GM10248 (cell line): ENCODE results near the gene CACNA1H.
"Not testable (repeated sequence)": the region's sequence is repeated elsewhere in the genome, so short reads cannot be mapped to it uniquely, and the experiment has no call there.

Experiments
- CTCF ChIA-PET: fragments of 300-600 bp; sonication (Branson Sonifier 250); formaldehyde crosslinking; extraction: SDS; loops from one replicate; lab custom pipeline; 2021; ENCODE audit warnings: antibody characterized with exemption; lab: Yijun Ruan, JAX
- POLR2A ChIA-PET: fragments of 350-650 bp; sonication (Branson Sonifier 250); formaldehyde crosslinking; extraction: SDS; loops from one replicate; lab custom pipeline; 2020; ENCODE audit warnings: antibody characterized with exemption; lab: Yijun Ruan, JAX
- DNase-seq: peaks from one replicate; pipeline ENCODE4 v3.0.0; 2012; ENCODE audit errors: extremely low spot score
- TF ChIP-seq, protein P1 (sequence below): IDR thresholded peaks from 2 replicates; pipeline ENCODE4 v1.5.1; 2012; ENCODE audit warnings: mild to moderate bottlenecking, low read depth; ENCODE audit errors: extremely low read depth, missing control alignments, control extremely low read depth

CACNA1H gene

GRCh38 chr16:1224558-1224957 is 71.7 kb downstream of the CACNA1H start:
- CTCF ChIA-PET = no interaction called here
- TF ChIP-seq, protein P1, sequence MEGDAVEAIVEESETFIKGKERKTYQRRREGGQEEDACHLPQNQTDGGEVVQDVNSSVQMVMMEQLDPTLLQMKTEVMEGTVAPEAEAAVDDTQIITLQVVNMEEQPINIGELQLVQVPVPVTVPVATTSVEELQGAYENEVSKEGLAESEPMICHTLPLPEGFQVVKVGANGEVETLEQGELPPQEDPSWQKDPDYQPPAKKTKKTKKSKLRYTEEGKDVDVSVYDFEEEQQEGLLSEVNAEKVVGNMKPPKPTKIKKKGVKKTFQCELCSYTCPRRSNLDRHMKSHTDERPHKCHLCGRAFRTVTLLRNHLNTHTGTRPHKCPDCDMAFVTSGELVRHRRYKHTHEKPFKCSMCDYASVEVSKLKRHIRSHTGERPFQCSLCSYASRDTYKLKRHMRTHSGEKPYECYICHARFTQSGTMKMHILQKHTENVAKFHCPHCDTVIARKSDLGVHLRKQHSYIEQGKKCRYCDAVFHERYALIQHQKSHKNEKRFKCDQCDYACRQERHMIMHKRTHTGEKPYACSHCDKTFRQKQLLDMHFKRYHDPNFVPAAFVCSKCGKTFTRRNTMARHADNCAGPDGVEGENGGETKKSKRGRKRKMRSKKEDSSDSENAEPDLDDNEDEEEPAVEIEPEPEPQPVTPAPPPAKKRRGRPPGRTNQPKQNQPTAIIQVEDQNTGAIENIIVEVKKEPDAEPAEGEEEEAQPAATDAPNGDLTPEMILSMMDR = no peak
- DNase-seq = no peak
- POLR2A ChIA-PET = no interaction called here

GRCh38 chr16:1225051-1225451 is 72.1 kb downstream of the CACNA1H start, which contains the start of gene TPSG1:
Gene TPSG1 (minus strand): TSS chr16:1225268. CDS start chr16:1225252, 16 bp downstream.
- TF ChIP-seq, protein P1 = no peak
- POLR2A ChIA-PET = no interaction called here
- CTCF ChIA-PET = no interaction called here
- DNase-seq = no peak

- CTCF ChIA-PET, POLR2A ChIA-PET, DNase-seq: not testable (repeated sequence)
Observed at GRCh38 chr16:1225728-1226311, 72.9 kb downstream of the CACNA1H start.

DNA sequence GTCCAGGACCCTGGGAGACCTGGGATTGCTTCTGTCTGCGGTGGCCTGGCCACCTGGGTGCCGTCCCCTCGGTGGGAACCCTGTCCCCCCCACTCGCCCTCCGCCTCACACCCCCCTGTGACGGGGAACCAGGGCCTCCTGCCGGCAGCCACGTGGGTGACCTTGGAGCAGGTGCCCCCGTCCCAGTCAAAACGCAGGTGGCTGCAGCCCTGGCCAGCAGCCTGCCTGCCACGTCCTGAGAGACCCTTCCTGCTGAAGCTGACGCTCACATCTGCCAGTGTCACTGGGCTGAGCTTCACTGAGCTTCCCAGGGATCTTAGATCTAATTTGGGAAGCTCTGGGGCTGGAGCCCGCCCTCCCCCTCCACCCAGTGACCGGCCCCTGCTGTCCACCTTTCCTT is 73.8 kb downstream of the CACNA1H start:
- DNase-seq, CTCF ChIA-PET, POLR2A ChIA-PET: not testable (repeated sequence)

- CTCF ChIA-PET, POLR2A ChIA-PET, DNase-seq: not testable (repeated sequence)
Observed at GRCh38 chr16:1228227-1228626, 75.3 kb downstream of the CACNA1H start.

- CTCF ChIA-PET, DNase-seq, POLR2A ChIA-PET: not testable (repeated sequence)
Observed at GRCh38 chr16:1229476-1229875, 76.6 kb downstream of the CACNA1H start.

DNA sequence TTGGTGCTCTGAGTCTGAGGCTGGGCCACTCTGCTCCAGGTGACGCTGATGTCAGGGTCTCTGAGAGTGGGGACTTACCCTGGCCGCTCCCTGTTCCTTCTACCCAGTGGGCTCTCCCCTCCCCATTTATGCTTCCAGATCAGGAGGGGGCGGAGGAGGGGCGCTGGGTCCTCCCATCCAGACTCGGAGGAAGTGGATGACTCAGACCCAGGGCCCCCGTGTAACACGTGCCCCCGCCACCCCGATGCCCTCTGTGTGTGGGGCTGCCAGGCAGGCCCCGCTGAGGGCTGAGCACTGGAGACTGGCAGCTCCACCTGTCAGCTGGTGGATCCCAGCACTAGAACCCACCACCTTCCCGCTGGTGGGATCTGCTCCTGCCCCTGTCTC is 77.2 kb downstream of the CACNA1H start, which contains the start of gene TPSB2:
Gene TPSB2 (minus strand): TSS at position 101 of the 387 bp plus-strand sequence. CDS start 233 bp downstream, outside the sequence.
- POLR2A ChIA-PET, CTCF ChIA-PET, DNase-seq: not testable (repeated sequence)

- POLR2A ChIA-PET, CTCF ChIA-PET, DNase-seq: not testable (repeated sequence)
Observed at GRCh38 chr16:1230471-1231212, 77.7 kb downstream of the CACNA1H start.

- POLR2A ChIA-PET, DNase-seq, CTCF ChIA-PET: not testable (repeated sequence)
Observed at GRCh38 chr16:1231301-1231700, 78.4 kb downstream of the CACNA1H start.

DNA sequence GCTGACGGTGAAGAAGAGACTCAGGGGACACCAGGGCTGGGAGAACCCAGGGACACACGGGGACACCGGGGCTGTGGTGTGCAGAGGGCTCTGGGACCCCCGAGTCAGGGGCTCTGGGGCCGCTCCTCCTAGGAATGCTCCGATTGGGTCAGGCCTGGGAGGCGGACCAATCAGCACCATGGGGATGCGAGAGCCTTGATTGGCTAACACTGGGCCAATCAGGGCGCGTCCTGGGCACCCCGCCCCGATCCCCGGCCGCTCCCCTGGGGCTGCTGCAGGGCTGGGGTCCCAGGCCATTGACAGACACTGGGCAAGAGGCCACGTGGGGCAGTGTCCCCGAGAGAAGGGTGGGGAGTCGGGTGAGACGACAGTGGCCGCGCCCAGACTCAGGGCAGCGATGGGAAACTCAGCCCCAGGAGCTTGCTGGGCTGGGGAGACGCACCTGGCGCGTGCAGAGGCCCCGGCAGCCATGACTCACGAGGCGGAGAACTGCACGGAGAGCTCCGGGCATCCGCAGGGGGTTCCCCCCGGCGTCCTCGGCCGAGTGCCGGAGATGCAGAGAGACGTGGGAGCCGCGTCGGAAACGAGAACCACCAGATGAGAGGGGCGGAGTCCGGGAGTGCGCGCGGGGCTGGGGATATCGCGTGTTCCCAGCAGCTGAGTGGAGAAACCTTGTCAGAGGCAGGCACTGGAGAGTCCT is 79.3 kb downstream of the CACNA1H start:
- CTCF ChIA-PET, POLR2A ChIA-PET, DNase-seq: not testable (repeated sequence)

DNA sequence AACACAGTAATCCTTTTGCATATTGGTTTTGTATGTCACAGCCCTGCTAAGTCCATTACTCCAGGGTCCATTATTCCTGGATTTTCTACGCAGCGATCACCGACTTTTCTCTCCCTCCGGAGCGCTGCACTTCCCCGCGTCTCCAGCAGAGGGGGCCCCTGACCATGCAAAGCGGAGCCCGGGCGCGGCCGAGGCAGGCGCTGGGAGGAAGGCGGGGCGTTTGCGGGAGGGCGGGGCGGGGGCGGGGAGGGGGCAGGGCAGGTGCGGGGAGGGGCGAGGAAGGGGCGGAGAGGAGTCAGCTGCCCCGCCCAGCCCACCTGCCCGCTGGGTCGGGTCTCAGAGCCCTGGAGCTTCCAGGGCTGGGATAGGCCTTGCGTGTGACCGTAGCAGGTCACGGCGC is 83.8 kb downstream of the CACNA1H start:
- DNase-seq, CTCF ChIA-PET, POLR2A ChIA-PET: not testable (repeated sequence)
